GM15510 (cell line): Measurements from ENCODE around the gene BORCS6.

Experiments used
- POLR2A ChIP-seq: IDR thresholded peaks from 3 replicates; pipeline ENCODE4 v1.6.1; 2011; ENCODE audit warnings: borderline replicate concordance; ENCODE audit not compliant: insufficient read length; ENCODE audit errors: extremely low read depth

BORCS6 gene

GRCh38 chr17:8162997-8163977, 26.7 kb downstream of the BORCS6 start:
- TF ChIP-seq POLR2A, result no peak

DNA sequence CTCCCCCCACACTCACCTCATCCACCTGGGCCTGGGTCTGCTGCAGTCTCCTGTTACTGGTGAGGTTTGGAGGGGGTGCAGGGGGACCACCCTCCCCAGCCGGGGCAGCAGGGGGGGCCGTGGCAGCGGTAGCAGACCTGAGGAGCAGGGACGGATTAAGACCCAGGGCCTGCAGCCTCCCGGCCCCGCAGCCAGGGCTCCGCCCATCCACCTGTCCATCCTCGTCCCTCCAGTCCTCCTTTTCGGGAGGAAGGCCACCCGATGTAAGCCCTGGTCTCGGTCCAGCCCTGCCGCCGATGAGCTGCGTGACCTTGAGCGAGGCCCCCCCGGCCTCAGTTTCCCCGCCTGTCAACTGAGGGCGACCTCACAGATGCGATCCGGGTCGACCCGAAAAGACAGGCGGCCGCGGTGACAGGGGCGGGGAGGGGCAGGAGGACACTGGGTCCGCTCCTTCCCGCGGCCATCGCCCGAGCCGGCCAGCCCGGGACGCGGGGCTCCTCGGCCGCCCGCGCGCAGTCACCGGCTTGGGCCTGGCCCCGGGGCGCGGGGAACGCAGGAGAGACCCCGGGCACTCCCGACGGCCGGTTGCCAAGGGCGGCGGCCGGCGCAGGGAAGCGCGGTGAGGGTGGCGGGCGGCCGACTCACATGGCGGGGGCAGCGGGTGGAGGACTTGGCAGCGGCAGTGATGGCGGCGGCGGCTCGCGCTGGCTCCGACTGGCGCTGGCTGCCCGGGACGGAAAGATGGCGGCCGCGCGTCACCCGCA, 27.6 kb downstream of the BORCS6 start, which contains the start of gene VAMP2:
Gene VAMP2 (minus strand): TSS at position 716 of the 764 bp plus-strand sequence. CDS start 69 bp downstream, at position 647.
- TF ChIP-seq POLR2A, result peak; percentile 83

GRCh38 chr17:8161289-8162232, 28.4 kb downstream of the BORCS6 start:
- no peak for TF ChIP-seq POLR2A

GRCh38 chr17:8160741-8161221, 29.2 kb downstream of the BORCS6 start:
- no peak for TF ChIP-seq POLR2A

- TF ChIP-seq POLR2A, result no peak
Observed at GRCh38 chr17:8160224-8160577, 29.8 kb downstream of the BORCS6 start.

- no peak for TF ChIP-seq POLR2A
Observed at GRCh38 chr17:8159459-8160223, 30.3 kb downstream of the BORCS6 start.

DNA sequence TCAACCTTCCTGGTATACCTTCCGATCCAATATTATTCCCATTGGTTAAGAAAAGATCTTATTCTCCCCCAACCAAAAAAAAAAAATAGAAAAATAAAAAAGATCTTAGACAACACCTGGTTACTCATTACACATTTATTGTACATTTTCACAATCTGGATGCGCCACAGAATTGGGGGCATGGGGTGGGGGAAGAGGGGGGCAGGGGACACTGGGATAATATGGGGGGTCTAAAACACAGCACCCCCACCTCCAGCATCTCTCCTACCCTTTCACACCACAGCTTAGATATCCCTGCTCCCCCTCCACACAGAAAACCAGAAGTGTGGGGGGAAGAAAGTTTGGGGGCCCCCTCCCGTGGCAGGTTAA, 31.0 kb downstream of the BORCS6 start:
- no peak for TF ChIP-seq POLR2A

DNA sequence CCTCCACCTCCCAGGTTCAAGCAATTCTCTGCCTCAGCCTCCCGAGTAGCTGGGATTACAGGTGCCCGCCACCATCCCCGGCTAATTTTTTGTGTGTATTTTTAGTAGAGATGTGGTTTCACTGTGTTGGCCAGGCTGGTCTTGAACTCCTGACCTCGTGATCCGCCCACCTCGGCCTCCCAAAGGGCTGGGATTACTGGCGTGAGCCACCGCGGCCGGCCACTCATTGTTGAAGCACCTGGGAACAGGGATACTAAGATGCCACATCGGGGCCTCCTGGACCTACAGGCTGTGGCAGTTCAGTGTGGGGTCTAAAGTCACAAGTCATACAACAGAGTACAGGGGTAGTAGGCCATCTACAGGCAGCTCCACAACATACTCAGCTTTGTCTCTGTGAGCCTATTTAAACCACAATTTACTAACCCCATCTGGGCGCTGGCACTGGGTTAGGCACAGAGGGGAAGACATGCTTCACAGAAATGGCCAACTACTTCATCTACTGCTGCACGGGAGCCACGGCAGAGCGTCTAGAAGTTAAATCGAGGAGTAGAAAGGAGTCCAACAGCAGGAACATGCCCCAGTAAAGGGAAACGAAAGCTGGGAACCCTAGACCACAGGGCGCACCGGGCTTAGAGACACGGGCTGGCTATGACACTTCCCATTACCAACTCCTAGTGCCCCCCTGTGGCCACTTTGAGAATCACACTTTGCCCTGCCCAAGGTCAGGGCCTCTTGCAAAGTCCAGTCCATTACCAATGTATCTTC, 31.5 kb downstream of the BORCS6 start:
- TF ChIP-seq POLR2A, result no peak

DNA sequence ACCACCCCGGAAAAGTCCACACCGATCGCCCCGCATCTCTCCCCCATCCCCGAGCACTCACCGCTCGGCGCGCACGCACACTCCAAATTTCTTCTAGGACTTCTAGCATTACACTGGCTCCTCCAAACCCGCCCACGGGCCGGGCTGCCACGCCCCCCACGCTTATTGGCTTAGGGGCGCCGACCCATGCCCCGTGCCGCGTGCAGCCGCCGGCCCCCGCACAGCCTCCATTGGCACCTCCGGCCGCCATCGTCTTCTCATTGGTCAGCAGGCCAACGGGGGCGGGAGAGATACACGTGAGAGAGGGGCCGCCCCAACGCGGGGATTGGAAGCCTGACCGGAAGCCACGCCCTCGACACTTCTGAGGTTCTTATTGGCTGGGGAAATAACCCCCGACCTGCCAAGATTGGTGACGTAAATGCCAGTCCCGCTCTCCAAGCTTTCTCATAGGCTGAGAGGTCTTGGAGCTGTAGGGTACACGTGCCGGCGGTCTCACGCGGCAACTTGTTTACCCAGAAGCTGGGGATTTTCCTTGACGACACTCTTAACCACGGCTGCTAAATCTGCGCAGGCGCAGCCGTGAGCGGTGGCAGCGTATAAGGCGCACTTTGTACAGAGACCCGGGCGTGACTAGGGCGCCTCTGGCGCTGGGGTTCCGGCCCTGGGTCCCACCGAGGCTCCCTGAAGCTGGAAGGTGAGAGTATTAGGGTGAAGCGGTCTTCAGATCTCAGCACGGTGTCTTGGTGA, 33.6 kb downstream of the BORCS6 start:
- peak; percentile 66 for TF ChIP-seq POLR2A

- TF ChIP-seq POLR2A, result no peak
Observed at GRCh38 chr17:8155996-8156245, 34.1 kb downstream of the BORCS6 start.

GRCh38 chr17:8155231-8155995, 34.6 kb downstream of the BORCS6 start:
- TF ChIP-seq POLR2A, result no peak
